ENCODE measurements around the gene KCNA1.

DNA sequence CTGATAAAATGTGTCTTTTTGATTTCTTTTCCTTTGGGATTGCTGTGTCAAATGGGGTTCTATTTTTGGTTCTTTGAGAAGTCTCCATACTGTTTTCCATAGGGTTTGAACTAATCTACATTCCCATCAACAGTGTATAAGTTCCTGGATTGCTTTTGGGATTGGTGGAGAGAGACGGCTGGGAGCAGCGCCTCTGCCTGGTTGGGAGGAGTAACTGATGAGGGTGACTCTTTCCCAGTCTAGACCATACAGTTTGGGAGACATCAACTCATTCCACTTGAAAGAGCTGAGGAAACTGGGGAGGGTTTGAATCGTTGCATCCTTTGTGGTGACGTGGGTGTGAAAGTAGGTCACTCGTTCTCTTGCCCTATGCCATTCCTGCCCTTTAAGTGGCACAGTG is 42.3 kb upstream of the KCNA1 start:
- no peak for TF ChIP-seq EP300 (IDR thresholded peaks at IDR 0.05; ENCODE audit: borderline replicate concordance)
- TF ChIP-seq, protein P1, sequence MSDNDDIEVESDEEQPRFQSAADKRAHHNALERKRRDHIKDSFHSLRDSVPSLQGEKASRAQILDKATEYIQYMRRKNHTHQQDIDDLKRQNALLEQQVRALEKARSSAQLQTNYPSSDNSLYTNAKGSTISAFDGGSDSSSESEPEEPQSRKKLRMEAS (IDR thresholded peaks at IDR 0.05): no peak
- TF ChIP-seq, protein P2, sequence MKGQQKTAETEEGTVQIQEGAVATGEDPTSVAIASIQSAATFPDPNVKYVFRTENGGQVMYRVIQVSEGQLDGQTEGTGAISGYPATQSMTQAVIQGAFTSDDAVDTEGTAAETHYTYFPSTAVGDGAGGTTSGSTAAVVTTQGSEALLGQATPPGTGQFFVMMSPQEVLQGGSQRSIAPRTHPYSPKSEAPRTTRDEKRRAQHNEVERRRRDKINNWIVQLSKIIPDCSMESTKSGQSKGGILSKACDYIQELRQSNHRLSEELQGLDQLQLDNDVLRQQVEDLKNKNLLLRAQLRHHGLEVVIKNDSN (IDR thresholded peaks at IDR 0.05): no peak
- TF ChIP-seq RAD21 (IDR thresholded peaks at IDR 0.05; ENCODE audit: low read depth): no peak
- no peak for TF ChIP-seq NFIC (IDR thresholded peaks at IDR 0.05)
- TF ChIP-seq TAF1 (IDR thresholded peaks at IDR 0.05; ENCODE audit: low read depth): no peak
- no peak for TF ChIP-seq FOXM1 (IDR thresholded peaks at IDR 0.05; ENCODE audit: borderline replicate concordance, low read depth)
- TF ChIP-seq, protein P3, sequence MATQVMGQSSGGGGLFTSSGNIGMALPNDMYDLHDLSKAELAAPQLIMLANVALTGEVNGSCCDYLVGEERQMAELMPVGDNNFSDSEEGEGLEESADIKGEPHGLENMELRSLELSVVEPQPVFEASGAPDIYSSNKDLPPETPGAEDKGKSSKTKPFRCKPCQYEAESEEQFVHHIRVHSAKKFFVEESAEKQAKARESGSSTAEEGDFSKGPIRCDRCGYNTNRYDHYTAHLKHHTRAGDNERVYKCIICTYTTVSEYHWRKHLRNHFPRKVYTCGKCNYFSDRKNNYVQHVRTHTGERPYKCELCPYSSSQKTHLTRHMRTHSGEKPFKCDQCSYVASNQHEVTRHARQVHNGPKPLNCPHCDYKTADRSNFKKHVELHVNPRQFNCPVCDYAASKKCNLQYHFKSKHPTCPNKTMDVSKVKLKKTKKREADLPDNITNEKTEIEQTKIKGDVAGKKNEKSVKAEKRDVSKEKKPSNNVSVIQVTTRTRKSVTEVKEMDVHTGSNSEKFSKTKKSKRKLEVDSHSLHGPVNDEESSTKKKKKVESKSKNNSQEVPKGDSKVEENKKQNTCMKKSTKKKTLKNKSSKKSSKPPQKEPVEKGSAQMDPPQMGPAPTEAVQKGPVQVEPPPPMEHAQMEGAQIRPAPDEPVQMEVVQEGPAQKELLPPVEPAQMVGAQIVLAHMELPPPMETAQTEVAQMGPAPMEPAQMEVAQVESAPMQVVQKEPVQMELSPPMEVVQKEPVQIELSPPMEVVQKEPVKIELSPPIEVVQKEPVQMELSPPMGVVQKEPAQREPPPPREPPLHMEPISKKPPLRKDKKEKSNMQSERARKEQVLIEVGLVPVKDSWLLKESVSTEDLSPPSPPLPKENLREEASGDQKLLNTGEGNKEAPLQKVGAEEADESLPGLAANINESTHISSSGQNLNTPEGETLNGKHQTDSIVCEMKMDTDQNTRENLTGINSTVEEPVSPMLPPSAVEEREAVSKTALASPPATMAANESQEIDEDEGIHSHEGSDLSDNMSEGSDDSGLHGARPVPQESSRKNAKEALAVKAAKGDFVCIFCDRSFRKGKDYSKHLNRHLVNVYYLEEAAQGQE (IDR thresholded peaks at IDR 0.05; ENCODE audit: low read depth): no peak
- TF ChIP-seq TCF12 (IDR thresholded peaks at IDR 0.05; ENCODE audit: low read depth): no peak
- TF ChIP-seq TEAD4 (IDR thresholded peaks at IDR 0.05): no peak
- no peak for TF ChIP-seq YY1 (IDR thresholded peaks at IDR 0.05; ENCODE audit: low read depth)

All from Ishikawa (cell line).